Heart right ventricle (tissue), 16 donors: ENCODE results near the gene MAK. TPM values are rescaled to one million over a fixed set of nuclear protein-coding genes. Genes with fewer than 3 reads are reported as not detected.

Source experiments
- ATAC-seq, 8 donors: fragments of 200-7000 bp; cut with Tn5 transposase; one replicate each; pipeline ENCODE4 v1.9.1; 2020; ENCODE audit warnings: mild to moderate bottlenecking in 8 of 8, moderate library complexity in 8 of 8, moderate number of reproducible peaks in 1 of 8
- DNase-seq, 2 donors: peaks; one replicate each; pipeline ENCODE4 v3.0.0-alpha.2; 2020
- H3K27ac ChIP-seq, 10 donors: fragments of 200-600 bp; sonication (generic) in 2 of 10; one replicate each; pipeline versions ENCODE4 v1.5.0 to v1.8.0; 2020 to 2022; ENCODE audit warnings: mild to moderate bottlenecking in 3 of 10
- H3K27me3 ChIP-seq, 7 donors: fragments of 200-600 bp; one replicate each; pipeline ENCODE4 v1.8.0; 2021 to 2022; ENCODE audit warnings: mild to moderate bottlenecking in 2 of 7
- H3K36me3 ChIP-seq, 9 donors: fragments of 200-600 bp; sonication (generic) in 1 of 9; one replicate each; pipeline versions ENCODE4 v1.5.0 to v1.8.0; 2020 to 2022; ENCODE audit warnings: mild to moderate bottlenecking in 2 of 9
- H3K4me1 ChIP-seq, 9 donors: fragments of 200-600 bp; sonication (generic) in 1 of 9; one replicate each; pipeline versions ENCODE4 v1.5.0 to v1.8.0; 2020 to 2022; ENCODE audit warnings: mild to moderate bottlenecking in 4 of 9
- H3K4me3 ChIP-seq, 10 donors: fragments of 200-600 bp; sonication (generic) in 2 of 10; one replicate each; pipeline versions ENCODE4 v1.5.0 to v1.8.0; 2020 to 2022; ENCODE audit warnings: mild to moderate bottlenecking in 7 of 10, moderate library complexity in 2 of 10
- H3K9me3 ChIP-seq, 11 donors: fragments of 200-600 bp in 10 of 11; sonication (generic) in 2 of 11; one replicate each; pipeline versions ENCODE4 v1.5.0 to v1.8.0; 2013 to 2022; ENCODE audit warnings: mild to moderate bottlenecking in 2 of 11, control low read depth in 1 of 11, moderate library complexity in 1 of 11
- WGBS, 2 donors: extraction: QIAGEN DNeasy Blood & Tissue Kit; methylation state at CpG; one replicate each; pipeline ENCODE4 v1.1.7; 2013; ENCODE audit warnings: inconsistent platforms in 1 of 2; 5-methylcytosine and 5-hydroxymethylcytosine counted together
- intact Hi-C, 10 donors: fragments of 100-400 bp; cut with DNase I; formaldehyde crosslinking; loops; one replicate each; pipeline versions ENCODE4 v1.11.1 to v1.14.2; 2022
- polyA plus RNA-seq, 2 donors: library from polyadenylated mRNA; stranded (reverse); fragments of 200-250 nt; gene quantifications; one replicate each; pipeline ENCODE4 v1.2.3, GENCODE V29; 2013
- total RNA-seq, 10 donors: library from RNA; stranded (reverse); fragmentation: NEBNext Ultra II Directional in 3 of 10; extraction: Animal tissue kit (Norgen Biotek cat#: 25700) in 3 of 10; gene quantifications; one replicate each; pipeline versions ENCODE4 v1.2.1 to v1.2.4, GENCODE V29; 2021 to 2023
- TF ChIP-seq, protein P1 (sequence below), 9 donors: fragments of 200-600 bp; sonication (generic) in 2 of 9; IDR thresholded peaks; one replicate each; pipeline versions ENCODE4 v1.5.0 to v1.8.0; 2021 to 2022; ENCODE audit warnings: antibody characterized with exemption in 9 of 9, mild to moderate bottlenecking in 5 of 9, moderate library complexity in 1 of 9
- donor health status: Arrhythmogenic right ventricular cardiomyopathy.
- donor health status: ischemic (EF 13 %, LVEDD 7.1; RV severe dilation, severe dysfunction).
- donor health status: healthy with polysubstance abuse.
- donor health status: DM: no; HTN: yes; CAD: no.
- donor health status: DM: no; HTN: no; CAD: no.
- donor health status: ischemic (EF 25% LVEDD 6.9; RV normal size, moderate dysfunction).
- donor health status: ischemic (EF 25% LVEDD 5.7; RV mildly dilated, moderate dysfunction).
- donor health status: healthy.
- donor health status: DM: yes; HTN: yes; CAD: no.
- donor health status: Ischemic cardiomyopathy.
- donor health status: ischemic (EF 35%, LVEDD 5.7; RV mildly dilated, moderate dysfunction).
- donor health status: nonischemic (EF 11% LVEDD 7.7; RV severe dilation, severe dysfunction).
- donor health status: DM: yes; HTN: yes; CAD: no.
- donor health status: PGD.
- donor health status: ischemic (EF 29% LVEDD 5.4; RV normal size, mild dysfunction).
- donor health status: nonischemic (EF 23%, LVEDD 6.1; RV moderate dilation, normal function).

The MAK gene
- total and polyA plus RNA-seq, 12 donors, result 0.01 to 0.25 (median 0.12) TPM; not detected in 4

DNA sequence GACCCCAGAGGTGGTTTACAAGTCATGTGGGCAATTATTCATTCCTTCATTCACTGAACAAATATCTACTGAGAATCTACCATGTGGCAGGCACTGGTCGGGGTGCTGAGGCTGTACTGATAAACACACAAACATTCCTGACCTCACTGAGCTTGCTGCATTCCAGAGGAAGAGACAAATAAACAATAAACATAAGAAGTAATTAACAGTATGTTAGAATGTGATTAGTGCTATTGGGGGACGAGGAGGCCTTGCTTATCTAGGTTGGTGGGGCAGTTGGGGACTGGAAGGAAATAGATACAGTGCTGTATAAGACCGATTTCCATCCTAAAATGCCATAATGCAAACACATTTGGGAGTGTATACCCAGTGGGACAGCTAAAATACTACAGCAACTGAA lies 44.1 kb downstream of the MAK start:
- Histone ChIP-seq H3K9me3 (no peaks in the 10 kb centered on the region), H3K36me3 (peaks cover 0 to 26% (median 0%) of the 10 kb centered on the region in 9 donors), H3K4me1 (no peaks in the 10 kb centered on the region), H3K4me3 (no peak overlapping the region), H3K27me3 (no peaks in the 10 kb centered on the region), H3K27ac (no peak overlapping the region)
- intact Hi-C loops, result loop anchor here in 1 of 10 donors (10.0 kb wide), 1 partner anchor 289 kb away; no protein-coding TSS in a partner anchor
- TF ChIP-seq, protein P1, sequence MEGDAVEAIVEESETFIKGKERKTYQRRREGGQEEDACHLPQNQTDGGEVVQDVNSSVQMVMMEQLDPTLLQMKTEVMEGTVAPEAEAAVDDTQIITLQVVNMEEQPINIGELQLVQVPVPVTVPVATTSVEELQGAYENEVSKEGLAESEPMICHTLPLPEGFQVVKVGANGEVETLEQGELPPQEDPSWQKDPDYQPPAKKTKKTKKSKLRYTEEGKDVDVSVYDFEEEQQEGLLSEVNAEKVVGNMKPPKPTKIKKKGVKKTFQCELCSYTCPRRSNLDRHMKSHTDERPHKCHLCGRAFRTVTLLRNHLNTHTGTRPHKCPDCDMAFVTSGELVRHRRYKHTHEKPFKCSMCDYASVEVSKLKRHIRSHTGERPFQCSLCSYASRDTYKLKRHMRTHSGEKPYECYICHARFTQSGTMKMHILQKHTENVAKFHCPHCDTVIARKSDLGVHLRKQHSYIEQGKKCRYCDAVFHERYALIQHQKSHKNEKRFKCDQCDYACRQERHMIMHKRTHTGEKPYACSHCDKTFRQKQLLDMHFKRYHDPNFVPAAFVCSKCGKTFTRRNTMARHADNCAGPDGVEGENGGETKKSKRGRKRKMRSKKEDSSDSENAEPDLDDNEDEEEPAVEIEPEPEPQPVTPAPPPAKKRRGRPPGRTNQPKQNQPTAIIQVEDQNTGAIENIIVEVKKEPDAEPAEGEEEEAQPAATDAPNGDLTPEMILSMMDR (IDR thresholded peaks at IDR 0.05), result no peak
- WGBS, 2 donors, result 67 to 82% methylated on average over 3 of the region's 3 CpGs
- DNase-seq (no peak), ATAC-seq (no peak)

- no peak for DNase-seq
- peaks cover 0 to 26% (median 0%) of the 10 kb centered on the region in 9 donors for H3K36me3 ChIP-seq
- 90 to 94% methylated on average over 6 of the region's 6 CpGs for WGBS, 2 donors
Measured at GRCh38 chr6:10793695-10794094, 44.6 kb downstream of the MAK start.

DNA sequence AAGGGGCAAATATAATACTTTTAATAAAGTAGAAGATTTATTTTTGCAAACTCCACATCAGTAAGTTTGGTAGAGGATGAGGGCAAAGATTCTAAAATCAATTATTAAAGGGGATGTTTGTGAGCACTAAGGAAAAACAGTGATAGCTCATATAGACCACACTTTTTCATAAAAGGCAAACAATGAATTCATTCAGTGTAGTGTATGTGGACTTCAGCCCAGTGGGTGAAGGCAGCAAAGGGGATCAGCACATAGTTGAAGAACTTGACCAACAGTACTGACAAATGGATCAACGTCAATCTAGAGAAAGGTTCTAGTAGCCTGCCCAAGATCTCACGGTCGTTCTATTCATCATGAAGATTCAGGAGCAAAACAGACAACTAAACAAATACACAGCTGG lies 45.3 kb downstream of the MAK start:
- intact Hi-C loops, result loop anchor here in 1 of 10 donors (10.0 kb wide), 1 partner anchor 288 kb away; no protein-coding TSS in a partner anchor
- WGBS, 2 donors, result 92 to 98% methylated on average over 3 of the region's 3 CpGs

More at GRCh38 chr6:10793695-10794094, 44.6 kb downstream of the MAK start:
- no peak for ATAC-seq
- intact Hi-C loops, result loop anchor here in 1 of 10 donors (10.0 kb wide), 1 partner anchor 289 kb away; no protein-coding TSS in a partner anchor
- TF ChIP-seq, protein P1 (IDR thresholded peaks at IDR 0.05), result no peak
- Histone ChIP-seq H3K4me3 (no peak overlapping the region), H3K27me3 (no peaks in the 10 kb centered on the region), H3K4me1 (no peaks in the 10 kb centered on the region), H3K9me3 (no peaks in the 10 kb centered on the region), H3K27ac (no peak overlapping the region)

GRCh38 chr6:10792101-10792500 lies 46.2 kb downstream of the MAK start:
- H3K36me3 ChIP-seq, result peaks cover 0 to 26% (median 0%) of the 10 kb centered on the region in 9 donors
- H3K27ac ChIP-seq, result no peak overlapping the region
- ATAC-seq (no peak), DNase-seq (no peak)
- intact Hi-C loops, result loop anchor here in 1 of 10 donors (10.0 kb wide), 1 partner anchor 287 kb away; no protein-coding TSS in a partner anchor
- no peak overlapping the region for H3K4me3 ChIP-seq
- TF ChIP-seq, protein P1 (IDR thresholded peaks at IDR 0.05), result no peak
- no peaks in the 10 kb centered on the region for H3K4me1 ChIP-seq
- 85 to 89% methylated on average over 5 of the region's 5 CpGs for WGBS, 2 donors
- H3K9me3 ChIP-seq, result no peaks in the 10 kb centered on the region
- no peaks in the 10 kb centered on the region for H3K27me3 ChIP-seq

More for the DNA sequence above, 45.3 kb downstream of the MAK start:
- Histone ChIP-seq H3K27me3 (no peaks in the 10 kb centered on the region), H3K4me3 (no peak overlapping the region), H3K4me1 (no peaks in the 10 kb centered on the region), H3K36me3 (peaks cover 0 to 26% (median 0%) of the 10 kb centered on the region in 9 donors), H3K27ac (no peak overlapping the region), H3K9me3 (no peaks in the 10 kb centered on the region)
- ATAC-seq (no peak), DNase-seq (no peak)
- TF ChIP-seq, protein P1 (IDR thresholded peaks at IDR 0.05), result no peak
